AG10803 (cell line): ENCODE results near the gene CSE1L.
A peak's percentile ranks its signal among the peaks of the same experiment; 100 is the strongest.
"Not testable (repeated sequence)": the region's sequence is repeated elsewhere in the genome, so short reads cannot be mapped to it uniquely, and the experiment has no call there.

Experiments used
- DNase-seq: peaks from one replicate; pipeline ENCODE4 v3.0.0; 2010; ENCODE audit warnings: low read depth
- H3K4me3 ChIP-seq: 2 replicates; pipeline ENCODE4 v1.5.1; 2011; ENCODE audit warnings: mild to moderate bottlenecking, low read length, control low read depth
- CTCF ChIP-seq: conservative IDR thresholded peaks from 2 replicates; pipeline ENCODE4 v1.5.1; 2011; ENCODE audit warnings: mild to moderate bottlenecking, low read length, control low read depth, inconsistent platforms

CSE1L gene

GRCh38 chr20:49123982-49124381 is 77.9 kb downstream of the CSE1L start:
- DNase-seq, result no peak
- no peak overlapping the region for H3K4me3 ChIP-seq
- TF ChIP-seq CTCF, result no peak

- no peak overlapping the region for H3K4me3 ChIP-seq
- peak; percentile 63 for TF ChIP-seq CTCF
- peak; percentile 81 for DNase-seq
These were observed 86.9 kb downstream of the CSE1L start for GRCh38 chr20:49132995-49133478.

- no peak for TF ChIP-seq CTCF
- H3K4me3 ChIP-seq, result no peak overlapping the region
- DNase-seq, result no peak
These were observed 87.5 kb downstream of the CSE1L start for GRCh38 chr20:49133571-49133970.

- not testable (repeated sequence) for DNase-seq, H3K4me3 ChIP-seq
These were observed 88.7 kb downstream of the CSE1L start for GRCh38 chr20:49134797-49135196.

GRCh38 chr20:49136817-49137571 is 90.9 kb downstream of the CSE1L start:
- DNase-seq, result no peak
- H3K4me3 ChIP-seq, result no peak overlapping the region
- no peak for TF ChIP-seq CTCF

GRCh38 chr20:49138431-49138830 is 92.3 kb downstream of the CSE1L start:
- TF ChIP-seq CTCF, result no peak
- H3K4me3 ChIP-seq, result no peak overlapping the region
- DNase-seq, result no peak

GRCh38 chr20:49140411-49140810 is 94.3 kb downstream of the CSE1L start:
- no peak for DNase-seq
- TF ChIP-seq CTCF, result no peak
- no peak overlapping the region for H3K4me3 ChIP-seq

- peak; percentile 31 for DNase-seq
- no peak overlapping the region for H3K4me3 ChIP-seq
- no peak for TF ChIP-seq CTCF
These were observed 94.7 kb downstream of the CSE1L start for GRCh38 chr20:49140834-49141233.
